K562 (cell line): ENCODE data around the gene DAGLA. TPM values are rescaled to one million over a fixed set of nuclear protein-coding genes. Genes with fewer than 3 reads are reported as not detected.
A peak's percentile ranks its signal among the peaks of the same experiment; 100 is the strongest.

Experiments used
- ATAC-seq: fragments of 200-7000 bp; cut with Tn5 transposase; 3 replicates; pipeline ENCODE4 v1.9.1; 2020; ENCODE audit warnings: moderate library complexity
- BruUV-seq: library from RNA; stranded (reverse); fragments of 400-500 nt; replicated peaks from 2 replicates; lab custom pipeline; 2021; lab: Mats Ljungman, UMichigan
- CTCF ChIA-PET: fragments of 300-600 bp; formaldehyde crosslinking; extraction: SDS; loops from one replicate; lab custom pipeline; 2021; ENCODE audit warnings: low intra/inter-chr PET ratio; lab: Yijun Ruan, JAX
- POLR2A ChIA-PET: fragments of 300-600, 350-650 bp; sonication (Branson Sonifier 250); formaldehyde crosslinking; extraction: SDS; loops from one replicate; lab custom pipeline; 2021; ENCODE audit warnings: antibody characterized with exemption, inconsistent platforms; lab: Yijun Ruan, JAX
- DNase-seq, 4 experiments: peaks; one replicate each; pipeline versions ENCODE4 v3.0.0 to v3.0.0-alpha.2; 2011 to 2018; ENCODE audit warnings: low spot score in 3 of 4, mixed read lengths in 3 of 4; ENCODE audit errors: extremely low read depth in 1 of 4
- FAIRE-seq: peaks from 2 replicates; lab custom pipeline; 2011; peaks lifted over from hg19 to GRCh38; lab: Jason Lieb, UNC
- H2AFZ ChIP-seq: 2 replicates; pipeline ENCODE4 v1.6.0; 2011; ENCODE audit warnings: low read depth, low read length, control low read depth, inconsistent platforms
- H3K27ac ChIP-seq: fragments of 200-600 bp; 3 replicates; pipeline ENCODE4 v1.8.0; 2011; ENCODE audit warnings: low read depth, mild to moderate bottlenecking, control low read depth, inconsistent platforms, low read length, moderate library complexity, mixed read lengths; ENCODE audit errors: extremely low read depth
- H3K27me3 ChIP-seq, 2 experiments: fragments of 300-600 bp in 1 of 2; 2 replicates in 1 of 2; 3 replicates in 1 of 2; pipeline versions ENCODE4 v1.6.0 to v1.8.0; 2011; ENCODE audit warnings: inconsistent platforms in 2 of 2, low read length in 2 of 2, mild to moderate bottlenecking in 1 of 2, mixed read lengths in 1 of 2, moderate library complexity in 1 of 2; ENCODE audit not compliant: control insufficient read depth in 2 of 2, insufficient read depth in 2 of 2
- H3K36me3 ChIP-seq: fragments of 300-600 bp; 3 replicates; pipeline ENCODE4 v1.8.0; 2011; ENCODE audit warnings: mild to moderate bottlenecking, low read length, inconsistent platforms; ENCODE audit not compliant: control insufficient read depth, insufficient read depth
- H3K4me1 ChIP-seq, 2 experiments: fragments of 200-600 bp in 1 of 2; replicated peaks in 1 of 2; 2 replicates in 1 of 2; 3 replicates in 1 of 2; pipeline versions ENCODE4 v1.5.1 to v1.8.0; 2011; ENCODE audit warnings: inconsistent platforms in 2 of 2, low read length in 2 of 2, mild to moderate bottlenecking in 1 of 2, mixed read lengths in 1 of 2, moderate library complexity in 1 of 2; ENCODE audit not compliant: control insufficient read depth in 2 of 2, insufficient read depth in 2 of 2
- H3K4me2 ChIP-seq: 2 replicates; pipeline ENCODE4 v1.6.1; 2011; ENCODE audit warnings: low read length, control low read depth, inconsistent platforms, mixed read lengths; ENCODE audit not compliant: insufficient read depth
- H3K4me3 ChIP-seq: fragments of 200-600 bp; sonication (generic), shearing (Covaris generic); 2 replicates; pipeline ENCODE4 v1.5.1; 2016; ENCODE audit warnings: control low read depth, inconsistent platforms
- H3K79me2 ChIP-seq: fragments of 200-600 bp; 3 replicates; pipeline ENCODE4 v1.8.0; 2011; ENCODE audit warnings: low read length, inconsistent platforms; ENCODE audit not compliant: control insufficient read depth, insufficient read depth
- H3K9ac ChIP-seq, 2 experiments: 2 replicates each; pipeline versions ENCODE4 v1.6.0 to v1.6.1; 2011; ENCODE audit warnings: low read depth in 2 of 2, low read length in 2 of 2, control low read depth in 1 of 2, inconsistent platforms in 1 of 2, mild to moderate bottlenecking in 1 of 2, mixed read lengths in 1 of 2; ENCODE audit not compliant: insufficient read depth in 1 of 2
- H3K9me1 ChIP-seq: one replicate; pipeline ENCODE4 v1.6.0; 2011; ENCODE audit warnings: inconsistent platforms, mild to moderate bottlenecking, low read length, moderate library complexity; ENCODE audit not compliant: control insufficient read depth, insufficient read depth
- H3K9me3 ChIP-seq: replicated peaks from 2 replicates; pipeline ENCODE4 v1.5.1; 2011; ENCODE audit warnings: low read depth, low read length, inconsistent platforms; ENCODE audit not compliant: control insufficient read depth, insufficient read depth
- H4K20me1 ChIP-seq: replicated peaks from 2 replicates; pipeline ENCODE4 v1.6.1; 2011; ENCODE audit warnings: low read length, inconsistent platforms, mixed read lengths; ENCODE audit not compliant: control insufficient read depth, insufficient read depth
- CREB3L1 ChIP-seq: fragments of 450-650 bp; IDR thresholded peaks from 2 replicates; pipeline ENCODE4 v1.6.1; 2014; ENCODE audit warnings: low read depth, mild to moderate bottlenecking, moderate library complexity, borderline replicate concordance
- CTBP1 ChIP-seq: fragments of 450-650 bp; IDR thresholded peaks from 2 replicates; pipeline ENCODE4 v1.6.1; 2016; ENCODE audit warnings: borderline replicate concordance
- GABPB2 ChIP-seq: fragments of 250-450 bp; sonication (Bioruptor Pico); conservative IDR thresholded peaks from 2 replicates; pipeline ENCODE4 v1.5.1; 2021; ENCODE audit warnings: mild to moderate bottlenecking
- GATA2 ChIP-seq: sonication (generic); formaldehyde crosslinking; IDR thresholded peaks from 2 replicates; pipeline ENCODE4 v1.4.0; 2020; ENCODE audit warnings: mild to moderate bottlenecking, missing genetic modification reagents
- PATZ1 ChIP-seq: fragments of 250-450 bp; sonication (Bioruptor Pico); IDR thresholded peaks from 2 replicates; pipeline ENCODE4 v1.5.0; 2020; ENCODE audit warnings: mild to moderate bottlenecking, borderline replicate concordance
- PBX2 ChIP-seq, 2 experiments: IDR thresholded peaks in 1 of 2; conservative IDR thresholded peaks in 1 of 2; 2 replicates each; pipeline ENCODE4 v1.6.1; 2016; ENCODE audit warnings: low read depth in 2 of 2, mild to moderate bottlenecking in 1 of 2, missing compliant biosample characterization in 1 of 2, missing genetic modification characterization in 1 of 2, moderate library complexity in 1 of 2
- PKNOX1 ChIP-seq: fragments of 450-650 bp; IDR thresholded peaks from 2 replicates; pipeline ENCODE4 v1.6.1; 2016
- POLR2AphosphoS5 ChIP-seq: IDR thresholded peaks from 2 replicates; pipeline ENCODE4 v1.6.1; 2011; ENCODE audit warnings: mild to moderate bottlenecking, low read depth, low read length, moderate library complexity; ENCODE audit not compliant: control insufficient read depth, insufficient read depth
- RFX5 ChIP-seq: IDR thresholded peaks from 2 replicates; pipeline ENCODE4 v1.6.1; 2011; ENCODE audit warnings: low read depth, mild to moderate bottlenecking, improper control_type of control experiment, low read length
- SIX5 ChIP-seq, 2 experiments: IDR thresholded peaks; 2 replicates each; pipeline ENCODE4 v1.6.1; 2011; ENCODE audit warnings: low read length in 2 of 2, borderline replicate concordance in 1 of 2, low read depth in 1 of 2, mild to moderate bottlenecking in 1 of 2, moderate library complexity in 1 of 2; ENCODE audit not compliant: insufficient read depth in 1 of 2
- TCF3 ChIP-seq: sonication (generic); formaldehyde crosslinking; IDR thresholded peaks from 2 replicates; pipeline ENCODE4 v1.4.0; 2020; ENCODE audit warnings: mild to moderate bottlenecking, missing genetic modification reagents
- ZNF395 ChIP-seq: fragments of 200-800 bp; sonication (Bioruptor generic); IDR thresholded peaks from 2 replicates; pipeline ENCODE4 v1.6.1; 2017; ENCODE audit warnings: missing genetic modification characterization, missing compliant biosample characterization
- WGBS: fragments of 100-300 bp; shearing (Covaris generic); methylation state at CpG from one replicate; pipeline ENCODE4 v1.1.6; 2016; ENCODE audit warnings: low coverage, mixed read lengths; ENCODE audit not compliant: insufficient coverage; ENCODE audit errors: missing lambda C conversion rate; 5-methylcytosine and 5-hydroxymethylcytosine counted together
- in situ Hi-C: fragments of 300-500 bp; cut with MboI; formaldehyde crosslinking; loops from 4 replicates; pipeline ENCODE4 v1.15.0; 2018; ENCODE audit warnings: inconsistent platforms, mixed read lengths
- intact Hi-C: fragments of 100-400 bp; cut with micrococcal nuclease; formaldehyde crosslinking; loops from 2 replicates; pipeline ENCODE4 v1.14.2; 2022
- polyA plus RNA-seq, 8 experiments: library from polyadenylated mRNA; depleted of rRNA in 4 of 8; stranded (reverse) in 5 of 8; unstranded in 3 of 8; fragments of >200 nt; fragmentation: Nextera tagmentation in 2 of 8; fragmentation: Illumina TruSeq in 1 of 8; extraction: Ambion mirVana in 2 of 8; extraction: Trizol in 1 of 8; gene quantifications; 2 replicates each; pipeline versions ENCODE4 v1.2.1 to v1.2.3, GENCODE V29; 2011 to 2014; ENCODE audit warnings: inconsistent platforms in 1 of 8, missing spikeins in 1 of 8
- total RNA-seq, 7 experiments: library from RNA; depleted of rRNA in 6 of 7; stranded (reverse); fragments of >200 nt in 6 of 7; fragmentation: Illumina TruSeq in 2 of 7; extraction: Trizol in 2 of 7; gene quantifications; 2 replicates each; pipeline versions ENCODE4 v1.2.1 to v1.2.3, GENCODE V29; 2011 to 2021; ENCODE audit warnings: low replicate concordance in 1 of 7

Gene DAGLA
- total and polyA plus RNA-seq, 9 of the 15 experiments (the other 6 are each of a cell fraction or from before 2014, with no cell fraction given): 0.03 to 0.16 (median 0.04) TPM; not detected in 4

- BruUV-seq: no TSS peak
- Histone ChIP-seq H3K9ac (peak overlapping the region in 1 of 2 experiments; percentile 49; a peak in 1 of 4 replicates), H3K4me1 (peaks cover 0 to 39% of the 10 kb centered on the region in 2 experiments; a peak in 2 of 5 replicates), H3K4me3 (no peak overlapping the region), H3K4me2 (no peak overlapping the region), H3K79me2 (no peaks in the 10 kb centered on the region), H3K9me1 (no peaks in the 10 kb centered on the region), H3K36me3 (no peaks in the 10 kb centered on the region), H3K9me3 (no peaks in the 10 kb centered on the region), H2AFZ (no peak overlapping the region), H3K27me3 (peaks cover 4 to 33% of the 10 kb centered on the region in 2 experiments; a peak in 3 of 5 replicates), H3K27ac (no peak overlapping the region), H4K20me1 (peaks cover 9% of the 10 kb centered on the region; the same call in 1 of the 2 replicates)
- intact Hi-C loops (no loop called here), in situ Hi-C loops (loop anchor here (5.0 kb wide), 1 partner anchor 52 kb away; the partner anchor contains the start of gene DAGLA)
- FAIRE-seq (no peak), ATAC-seq (no peak), DNase-seq (no peak)
- ChIA-PET POLR2A (no interaction called here), CTCF (no interaction called here)
- WGBS: 12% methylated on average over 11 of the region's 14 CpGs
- TF ChIP-seq POLR2AphosphoS5 (no peak), ZNF395 (no peak), PATZ1 (CRISPR knock-in tag) (no peak), SIX5 (IDR thresholded peaks at IDR 0.05; ENCODE audit: borderline replicate concordance in 1 of 2, insufficient read depth in 1 of 2, low read depth in 1 of 2, low read length in 2 of 2) (no peak), GABPB2 (CRISPR knock-in tag) (no peak), CTBP1 (no peak), GATA2 (no peak), TCF3 (CRISPR knock-in tag) (no peak), PKNOX1 (no peak), RFX5 (no peak), CREB3L1 (no peak), PBX2 (CRISPR knock-in tag; IDR thresholded peaks at IDR 0.05; ENCODE audit: low read depth) (no peak), PBX2 (tag; conservative IDR thresholded peaks at IDR 0.05; ENCODE audit: low read depth) (no peak)
Observed at GRCh38 chr11:61734767-61735166, 54.6 kb downstream of the DAGLA start.
